Measurements from ENCODE around the gene SEMA4D. TPM values are rescaled to one million over a fixed set of nuclear protein-coding genes. Genes with fewer than 3 reads are reported as not detected.

SEMA4D gene
- total RNA-seq, 2 experiments from 2014 or later = 334 to 336 TPM

DNA sequence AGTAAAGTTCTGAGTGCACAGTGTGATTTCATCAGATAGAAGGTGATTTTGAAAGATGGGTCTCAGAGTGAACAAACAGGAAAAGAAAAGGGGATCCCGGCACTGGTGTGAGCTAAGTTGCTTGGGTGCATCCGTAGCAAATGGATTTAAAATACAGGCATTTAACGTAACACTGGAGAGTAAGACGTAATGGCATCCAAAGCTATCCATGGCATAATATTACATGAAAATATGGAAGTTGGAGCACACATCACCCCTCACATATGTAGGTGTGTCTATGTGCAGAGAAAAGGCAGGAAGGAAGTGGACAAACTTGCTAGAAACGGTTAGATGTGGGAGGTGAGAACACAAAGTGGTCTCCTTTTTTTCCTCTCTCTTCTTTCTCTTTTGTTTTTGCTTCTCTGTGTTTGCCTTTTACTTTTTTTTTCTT lies 38.2 kb upstream of the SEMA4D start:
- Mint-ChIP-seq H3K4me3 (peak overlapping the region; percentile 41), H3K27me3 (no peaks in the 10 kb centered on the region), H3K36me3 (ENCODE audit: low read depth) (peaks cover 2% of the 10 kb centered on the region), H3K9me3 (no peaks in the 10 kb centered on the region), H3K27ac (peak overlapping the region; percentile 93), H3K4me1 (peaks cover 89% of the 10 kb centered on the region)
- DNase-seq = peak; percentile 57
- ChIA-PET POLR2A (no interaction called here), CTCF (interaction anchor here (0.9 to 5.1 kb wide), 6 partner anchors 12 to 106 kb away, joined by 3 to 25 read pairs (median 6); no protein-coding TSS in a partner anchor)

- Mint-ChIP-seq H3K27me3 (no peaks in the 10 kb centered on the region), H3K9me3 (no peaks in the 10 kb centered on the region), H3K27ac (peak overlapping the region; percentile 93), H3K36me3 (ENCODE audit: low read depth) (peaks cover 6% of the 10 kb centered on the region), H3K4me1 (peaks cover 94% of the 10 kb centered on the region), H3K4me3 (peak overlapping the region; percentile 41)
- ChIA-PET CTCF (interaction anchor here (0.9 to 5.1 kb wide), 6 partner anchors 12 to 52 kb away, joined by 3 to 25 read pairs (median 6); no protein-coding TSS in a partner anchor), POLR2A (no interaction called here)
- no peak for DNase-seq
Measured at GRCh38 chr9:89535461-89535860, 37.5 kb upstream of the SEMA4D start.

GRCh38 chr9:89534515-89535287 lies 36.8 kb upstream of the SEMA4D start:
- Mint-ChIP-seq H3K9me3 (no peaks in the 10 kb centered on the region), H3K27ac (peak overlapping the region; percentile 93), H3K4me1 (peaks cover 98% of the 10 kb centered on the region), H3K36me3 (ENCODE audit: low read depth) (peaks cover 6% of the 10 kb centered on the region), H3K27me3 (no peaks in the 10 kb centered on the region), H3K4me3 (peak overlapping the region; percentile 2)
- DNase-seq = no peak
- CTCF ChIA-PET = interaction anchor here (0.9 to 5.1 kb wide), 4 partner anchors 12 to 106 kb away, joined by 3 to 25 read pairs (median 14); no protein-coding TSS in a partner anchor
- POLR2A ChIA-PET = no interaction called here

DNA sequence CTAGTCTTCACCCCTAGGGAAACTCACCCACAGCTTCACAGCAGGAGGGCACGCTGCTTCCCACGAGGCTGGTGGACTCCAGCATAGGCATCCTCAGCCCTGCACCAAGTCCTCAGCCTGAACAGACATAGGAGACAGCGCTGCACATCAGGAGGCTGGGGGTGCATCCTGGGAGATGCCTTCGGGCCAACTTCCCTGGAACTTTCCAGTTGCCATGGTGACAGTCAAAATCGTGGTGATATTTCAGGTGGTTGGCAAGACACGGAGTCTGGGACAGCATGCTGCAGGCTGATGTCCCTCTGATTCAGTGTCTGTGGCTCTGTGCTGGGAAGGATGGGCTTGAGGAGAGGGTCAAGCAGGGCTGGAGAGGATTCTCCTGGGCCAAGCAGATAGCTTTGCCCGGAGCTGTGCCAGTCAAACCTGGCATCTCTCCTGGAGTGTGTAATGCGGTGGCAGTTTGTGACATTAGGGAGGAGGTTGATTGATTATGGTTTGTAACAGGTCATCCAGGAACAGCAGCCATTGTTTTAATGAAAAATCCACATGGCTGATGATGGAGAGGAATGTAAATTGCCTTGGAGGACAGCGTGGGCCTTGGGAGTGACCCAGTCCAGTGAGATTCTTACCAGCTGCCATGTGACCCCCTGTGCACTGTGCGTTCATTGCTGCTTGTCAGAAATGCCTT lies 35.6 kb upstream of the SEMA4D start:
- no peak for DNase-seq
- H3K27ac Mint-ChIP-seq = peak overlapping the region; percentile 47
- no peak overlapping the region for H3K4me3 Mint-ChIP-seq
- peaks cover 9% of the 10 kb centered on the region for H3K36me3 Mint-ChIP-seq (ENCODE audit: low read depth)
- ChIA-PET POLR2A (no interaction called here), CTCF (interaction anchor here (1.2 to 5.1 kb wide), 5 partner anchors 11 to 105 kb away, joined by 4 to 25 read pairs (median 10); no protein-coding TSS in a partner anchor)
- H3K4me1 Mint-ChIP-seq = peaks cover 98% of the 10 kb centered on the region
- no peaks in the 10 kb centered on the region for H3K27me3 Mint-ChIP-seq
- peaks cover under 1% of the 10 kb centered on the region for H3K9me3 Mint-ChIP-seq

GRCh38 chr9:89532944-89533343 lies 35.0 kb upstream of the SEMA4D start:
- Mint-ChIP-seq H3K4me3 (no peak overlapping the region), H3K36me3 (ENCODE audit: low read depth) (peaks cover 15% of the 10 kb centered on the region), H3K27me3 (no peaks in the 10 kb centered on the region), H3K27ac (peak overlapping the region; percentile 62), H3K4me1 (peaks cover 98% of the 10 kb centered on the region), H3K9me3 (peaks cover 6% of the 10 kb centered on the region)
- ChIA-PET CTCF (interaction anchor here (1.3 to 5.1 kb wide), 3 partner anchors 10 to 16 kb away, joined by 4 to 23 read pairs (median 10); no protein-coding TSS in a partner anchor), POLR2A (no interaction called here)
- DNase-seq = no peak

DNA sequence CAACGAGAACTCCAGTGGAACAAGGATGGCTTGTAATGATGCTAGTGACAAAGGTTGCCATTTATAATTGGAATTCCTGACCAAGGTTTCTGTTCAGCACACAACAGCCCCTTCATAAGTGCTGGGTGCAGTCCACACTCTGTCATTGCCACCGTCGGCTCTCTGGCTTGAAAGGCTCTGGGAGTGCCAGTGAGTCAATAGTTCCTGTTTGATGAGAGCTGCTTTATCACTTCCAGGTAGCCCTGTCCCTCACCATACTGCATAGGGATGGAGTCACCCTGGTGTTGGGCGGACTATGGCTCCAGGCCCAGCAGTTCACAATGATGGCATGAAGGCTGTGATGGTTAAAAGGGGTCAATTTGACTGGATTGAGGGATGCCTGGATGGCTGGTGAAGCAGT lies 34.6 kb upstream of the SEMA4D start:
- H3K27me3 Mint-ChIP-seq = no peaks in the 10 kb centered on the region
- POLR2A ChIA-PET = interaction anchor here (0.7 kb wide), 2 partner anchors 9 to 11 kb away, joined by 3 read pairs; no protein-coding TSS in a partner anchor
- CTCF ChIA-PET = interaction anchor here (2.0 to 5.1 kb wide), 2 partner anchors 10 to 16 kb away, joined by 10 to 23 read pairs; no protein-coding TSS in a partner anchor
- peaks cover 98% of the 10 kb centered on the region for H3K4me1 Mint-ChIP-seq
- peak overlapping the region; percentile 62 for H3K27ac Mint-ChIP-seq
- H3K4me3 Mint-ChIP-seq = no peak overlapping the region
- H3K36me3 Mint-ChIP-seq (ENCODE audit: low read depth) = peaks cover 19% of the 10 kb centered on the region
- DNase-seq = no peak
- peaks cover 11% of the 10 kb centered on the region for H3K9me3 Mint-ChIP-seq

GRCh38 chr9:89531766-89532165 lies 33.9 kb upstream of the SEMA4D start:
- Mint-ChIP-seq H3K36me3 (ENCODE audit: low read depth) (peaks cover 24% of the 10 kb centered on the region), H3K9me3 (peaks cover 15% of the 10 kb centered on the region), H3K27me3 (no peaks in the 10 kb centered on the region), H3K4me1 (peaks cover 97% of the 10 kb centered on the region), H3K27ac (no peak overlapping the region), H3K4me3 (no peak overlapping the region)
- ChIA-PET CTCF (interaction anchor here (0.9 to 2.0 kb wide), 4 partner anchors 9 to 95 kb away, joined by 3 to 10 read pairs (median 4); no protein-coding TSS in a partner anchor), POLR2A (interaction anchor here (0.7 kb wide), 2 partner anchors 8 to 11 kb away, joined by 3 read pairs; no protein-coding TSS in a partner anchor)
- no peak for DNase-seq

GRCh38 chr9:89530726-89531125 lies 32.8 kb upstream of the SEMA4D start:
- Mint-ChIP-seq H3K27ac (peak overlapping the region; percentile 72), H3K36me3 (ENCODE audit: low read depth) (peaks cover 22% of the 10 kb centered on the region), H3K9me3 (peaks cover 15% of the 10 kb centered on the region), H3K4me3 (no peak overlapping the region), H3K4me1 (peaks cover 97% of the 10 kb centered on the region), H3K27me3 (no peaks in the 10 kb centered on the region)
- POLR2A ChIA-PET = no interaction called here
- no peak for DNase-seq
- CTCF ChIA-PET = interaction anchor here (0.7 to 1.8 kb wide), 7 partner anchors 8 to 212 kb away, joined by 3 to 11 read pairs (median 3); partner anchors contain the start of gene SECISBP2

DNA sequence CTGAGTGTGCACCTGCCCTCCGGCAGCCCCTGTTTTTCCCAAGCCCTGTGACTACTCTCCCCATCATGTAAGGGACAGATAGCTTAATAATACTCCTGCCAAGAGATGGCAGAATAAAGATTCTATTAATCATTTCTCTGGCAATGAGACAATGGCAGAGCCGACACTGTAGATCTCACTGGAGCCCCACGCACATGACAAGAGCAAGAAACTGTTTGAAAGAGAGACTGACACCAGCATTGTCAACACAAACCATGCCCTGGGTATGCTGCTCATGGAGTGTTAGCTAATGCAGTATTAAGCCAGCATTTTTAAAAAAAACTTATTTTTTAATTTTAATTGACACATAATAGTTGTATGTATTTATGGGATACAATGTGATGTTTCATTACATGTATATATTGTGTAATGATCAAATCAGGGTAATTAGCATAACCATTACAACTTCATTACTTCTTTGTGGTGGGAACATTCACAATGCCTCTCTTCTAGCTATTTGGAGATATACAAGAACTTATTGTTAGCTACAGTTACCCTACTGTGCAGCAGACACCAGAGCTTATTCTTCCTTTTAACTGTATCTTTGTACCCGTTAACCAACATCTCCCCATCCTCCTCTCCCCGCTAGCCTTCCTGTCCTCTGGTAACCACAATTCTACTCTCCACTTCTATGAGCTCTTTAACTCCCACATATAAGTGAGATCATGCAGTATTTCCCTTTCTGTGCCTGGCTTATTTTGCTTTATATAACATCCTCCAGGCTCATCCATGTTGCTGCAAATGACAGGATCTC lies 31.5 kb upstream of the SEMA4D start:
- H3K27ac Mint-ChIP-seq = peak overlapping the region; percentile 72
- H3K4me3 Mint-ChIP-seq = peak overlapping the region; percentile 27
- H3K9me3 Mint-ChIP-seq = peaks cover 15% of the 10 kb centered on the region
- CTCF ChIA-PET = interaction anchor here (0.7 to 3.2 kb wide), 12 partner anchors 17 to 211 kb away, joined by 3 to 15 read pairs (median 3); partner anchors contain the start of gene SECISBP2
- peaks cover 22% of the 10 kb centered on the region for H3K36me3 Mint-ChIP-seq (ENCODE audit: low read depth)
- peak; percentile 53 for DNase-seq
- H3K27me3 Mint-ChIP-seq = no peaks in the 10 kb centered on the region
- POLR2A ChIA-PET = no interaction called here
- H3K4me1 Mint-ChIP-seq = peaks cover 97% of the 10 kb centered on the region

DNA sequence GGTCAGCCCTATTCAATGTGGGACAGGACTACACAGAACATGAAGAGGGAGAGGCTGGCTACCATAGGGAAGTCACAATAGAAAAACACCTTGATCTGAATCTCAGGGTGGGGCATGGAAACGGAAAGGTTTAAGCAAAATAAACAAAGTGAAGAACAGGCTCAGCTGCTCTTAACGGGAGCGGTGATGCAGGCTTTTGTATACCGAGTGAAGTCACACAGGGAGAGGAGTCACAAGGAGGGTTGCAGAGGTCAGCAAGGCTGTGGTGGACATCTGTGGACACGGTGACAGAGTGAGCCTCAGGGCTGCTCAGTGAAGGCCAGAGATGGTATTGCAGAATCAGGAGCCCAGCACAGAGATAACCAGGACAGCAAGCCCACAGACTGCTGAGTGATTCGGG lies 30.6 kb upstream of the SEMA4D start:
- H3K27me3 Mint-ChIP-seq = no peaks in the 10 kb centered on the region
- peaks cover 15% of the 10 kb centered on the region for H3K9me3 Mint-ChIP-seq
- H3K36me3 Mint-ChIP-seq (ENCODE audit: low read depth) = peaks cover 22% of the 10 kb centered on the region
- H3K4me1 Mint-ChIP-seq = peaks cover 97% of the 10 kb centered on the region
- H3K4me3 Mint-ChIP-seq = no peak overlapping the region
- peak overlapping the region; percentile 33 for H3K27ac Mint-ChIP-seq
- POLR2A ChIA-PET = no interaction called here
- CTCF ChIA-PET = interaction anchor here (0.9 to 3.2 kb wide), 6 partner anchors 20 to 101 kb away, joined by 3 to 15 read pairs (median 3); no protein-coding TSS in a partner anchor
- no peak for DNase-seq

DNA sequence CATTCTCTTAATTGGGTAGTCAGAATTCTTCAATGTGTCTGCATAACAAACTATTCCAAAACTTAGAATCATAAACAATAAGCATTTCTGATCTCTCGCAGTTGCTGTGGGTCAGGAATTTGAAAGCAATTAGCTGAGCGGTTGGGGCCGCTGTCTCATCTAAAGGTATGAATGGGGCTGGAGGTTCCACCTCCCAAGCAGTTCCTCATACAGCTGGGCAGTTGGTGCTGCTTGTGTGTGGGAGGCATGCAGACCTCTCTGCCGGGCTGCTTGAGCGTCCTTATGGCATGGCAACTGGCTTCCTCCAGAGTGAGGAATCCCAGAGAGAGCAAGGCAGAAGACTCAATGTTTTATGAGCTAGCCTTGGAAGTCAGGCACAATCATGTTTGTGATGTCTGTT lies 30.2 kb upstream of the SEMA4D start:
- ChIA-PET CTCF (interaction anchor here (1.3 to 3.2 kb wide), 3 partner anchors 21 to 99 kb away, joined by 3 to 15 read pairs (median 5); no protein-coding TSS in a partner anchor), POLR2A (no interaction called here)
- DNase-seq = no peak
- H3K9me3 Mint-ChIP-seq = peaks cover 15% of the 10 kb centered on the region
- no peak overlapping the region for H3K4me3 Mint-ChIP-seq
- H3K27ac Mint-ChIP-seq = peak overlapping the region; percentile 33
- peaks cover 22% of the 10 kb centered on the region for H3K36me3 Mint-ChIP-seq (ENCODE audit: low read depth)
- no peaks in the 10 kb centered on the region for H3K27me3 Mint-ChIP-seq
- peaks cover 97% of the 10 kb centered on the region for H3K4me1 Mint-ChIP-seq

DNA sequence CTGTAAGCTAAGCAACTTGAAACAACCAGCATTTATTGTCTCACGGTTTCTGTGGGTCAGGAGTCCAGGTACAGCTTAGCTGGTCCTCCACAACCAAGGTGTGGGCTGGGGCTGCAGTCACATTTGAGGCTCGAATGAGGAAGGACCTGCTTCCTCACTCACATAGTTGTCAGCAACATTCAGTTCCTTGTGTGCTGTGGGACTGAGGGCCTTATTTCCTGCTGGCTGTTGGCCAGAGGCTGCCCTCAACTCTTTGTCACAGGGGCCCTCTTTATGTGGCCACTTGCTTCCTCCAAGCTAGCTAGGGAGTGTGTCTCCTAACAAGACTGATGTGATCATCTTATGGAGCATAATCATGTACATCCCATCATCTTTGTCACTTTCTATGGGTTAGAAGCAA lies 29.2 kb upstream of the SEMA4D start:
- H3K27ac Mint-ChIP-seq = peak overlapping the region; percentile 6
- DNase-seq = no peak
- POLR2A ChIA-PET = no interaction called here

More for the DNA sequence above, 29.2 kb upstream of the SEMA4D start:
- peaks cover 15% of the 10 kb centered on the region for H3K9me3 Mint-ChIP-seq
- H3K4me3 Mint-ChIP-seq = no peak overlapping the region
- CTCF ChIA-PET = interaction anchor here (0.6 to 3.2 kb wide), 5 partner anchors 22 to 105 kb away, joined by 3 to 15 read pairs (median 3); no protein-coding TSS in a partner anchor
- peaks cover 97% of the 10 kb centered on the region for H3K4me1 Mint-ChIP-seq
- no peaks in the 10 kb centered on the region for H3K27me3 Mint-ChIP-seq
- H3K36me3 Mint-ChIP-seq (ENCODE audit: low read depth) = peaks cover 22% of the 10 kb centered on the region

Data from activated CD4-positive, alpha-beta T cell treated with anti-CD3 and anti-CD28 coated beads, Interleukin-2, amount 10 ng/mL, durations not matched to agents 7 days and 5 days (primary cell).